Activated CD8-positive, alpha-beta memory T cell treated with anti-CD3 and anti-CD28 coated beads, Interleukin-2, amount 10 ng/mL, durations not matched to agents 7 days and 5 days (primary cell): ENCODE measurements around the gene GPR12. TPM values are rescaled to one million over a fixed set of nuclear protein-coding genes. Genes with fewer than 3 reads are reported as not detected.
A peak's percentile ranks its signal among the peaks of the same experiment; 100 is the strongest.

Source experiments
- ATAC-seq: fragments of 150-1000 bp; cut with Tn5 transposase; one replicate; pipeline ENCODE4 v1.10.0; 2021; ENCODE audit warnings: moderate library complexity
- CTCF ChIA-PET: fragments of 350-600 bp; sonication (Branson Sonifier 250); formaldehyde crosslinking; loops from one replicate; lab custom pipeline; 2021; ENCODE audit warnings: antibody characterized with exemption; lab: Charles Lee
- DNase-seq: peaks from one replicate; pipeline ENCODE4 v3.0.0-alpha.2; 2020
- H3K27ac Mint-ChIP-seq: one replicate; pipeline ENCODE4 v1.8.0; 2021; ENCODE audit warnings: mild to moderate bottlenecking, mixed read lengths
- H3K27me3 Mint-ChIP-seq: one replicate; pipeline ENCODE4 v1.8.0; 2021; ENCODE audit warnings: mixed read lengths
- H3K36me3 Mint-ChIP-seq: one replicate; pipeline ENCODE4 v1.8.0; 2021; ENCODE audit warnings: mild to moderate bottlenecking, mixed read lengths
- H3K4me1 Mint-ChIP-seq: one replicate; pipeline ENCODE4 v1.8.0; 2021; ENCODE audit warnings: mixed read lengths
- H3K4me3 Mint-ChIP-seq: one replicate; pipeline ENCODE4 v1.8.0; 2021; ENCODE audit warnings: mild to moderate bottlenecking, moderate library complexity, mixed read lengths
- H3K9me3 Mint-ChIP-seq: one replicate; pipeline ENCODE4 v1.8.0; 2022; ENCODE audit warnings: low read depth, mixed read lengths
- total RNA-seq, 2 experiments: library from RNA; stranded (reverse); gene quantifications; one replicate each; pipeline ENCODE4 v1.2.3, GENCODE V29; 2021

The GPR12 gene
- total RNA-seq, 2 experiments from 2014 or later: not detected

- no peak for ATAC-seq
- H3K27ac Mint-ChIP-seq: no peak overlapping the region
- no peak overlapping the region for H3K4me3 Mint-ChIP-seq
- CTCF ChIA-PET: interaction anchor here (3.5 to 6.2 kb wide), 2 partner anchors 9 to 165 kb away, joined by 19 to 45 read pairs; no protein-coding TSS in a partner anchor
- H3K9me3 Mint-ChIP-seq: no peaks in the 10 kb centered on the region
- H3K4me1 Mint-ChIP-seq: peaks cover 7% of the 10 kb centered on the region
- H3K36me3 Mint-ChIP-seq: no peaks in the 10 kb centered on the region
- peaks cover 12% of the 10 kb centered on the region for H3K27me3 Mint-ChIP-seq
- DNase-seq: no peak
Observed at GRCh38 chr13:26708007-26708297, 52.6 kb downstream of the GPR12 start.

DNA sequence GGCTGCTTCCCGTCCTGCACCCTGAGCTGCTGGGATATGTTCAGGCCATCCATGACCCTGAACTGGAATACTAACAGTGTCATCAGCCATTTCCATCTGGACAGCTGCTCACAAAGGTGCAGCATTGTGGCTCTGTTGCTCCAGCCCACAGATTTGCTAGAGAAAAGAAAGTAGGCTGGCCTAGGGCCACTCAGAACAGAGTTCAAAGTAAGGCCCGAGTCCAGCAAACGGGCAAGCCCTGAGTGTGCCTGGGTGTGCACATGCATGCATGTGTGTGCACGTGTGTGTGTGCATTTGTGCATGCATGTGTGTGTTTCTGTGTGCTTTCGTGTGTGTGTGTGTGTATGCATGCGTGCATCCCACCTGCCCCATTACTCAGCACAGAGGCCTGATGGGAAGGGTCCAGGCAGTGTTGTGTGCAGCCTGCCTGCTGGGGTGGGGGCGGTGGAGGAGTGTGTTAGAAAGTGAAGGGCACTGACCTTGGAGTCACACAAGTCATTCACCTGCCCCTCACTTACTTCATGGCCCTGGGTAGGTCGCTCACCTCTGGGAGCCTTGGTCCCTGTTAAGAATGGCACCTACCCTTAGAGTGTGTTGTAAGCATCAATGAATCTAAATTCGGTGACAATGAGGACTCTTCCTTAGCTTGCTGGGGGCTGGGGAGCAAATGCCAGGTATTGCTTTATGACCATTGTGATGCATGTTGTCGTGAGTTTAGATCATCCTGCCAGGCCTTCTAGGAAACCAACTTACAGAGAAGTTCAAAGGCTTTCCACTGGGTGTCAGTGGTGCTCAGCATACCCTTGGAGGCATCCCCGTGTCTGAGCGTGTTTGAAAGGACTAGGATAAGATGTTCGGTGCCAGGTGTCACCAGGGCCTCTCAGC lies 53.2 kb downstream of the GPR12 start:
- peak; percentile 65 for DNase-seq
- Mint-ChIP-seq H3K9me3 (no peaks in the 10 kb centered on the region), H3K27me3 (peaks cover 17% of the 10 kb centered on the region)

DNA sequence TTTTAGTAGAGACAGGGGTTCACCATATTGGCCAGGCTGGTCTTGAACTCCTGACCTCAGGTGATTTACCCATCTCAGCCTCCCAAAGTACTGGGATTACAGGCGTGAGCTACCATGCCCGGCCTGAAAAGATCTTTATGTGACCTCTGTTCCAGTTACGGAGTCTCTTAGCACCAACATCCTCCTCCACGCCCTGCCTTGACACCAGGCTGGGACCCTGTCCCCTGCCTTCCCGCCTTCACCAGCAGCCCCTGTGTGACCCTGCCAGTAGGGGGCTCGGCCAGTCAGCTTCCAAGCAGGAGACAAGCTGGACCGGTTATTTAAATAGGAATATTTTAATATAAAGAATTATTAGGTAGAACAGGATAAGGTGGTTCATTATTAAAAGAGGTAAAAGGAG lies 54.2 kb downstream of the GPR12 start:
- Mint-ChIP-seq H3K27me3 (peaks cover 17% of the 10 kb centered on the region), H3K9me3 (no peaks in the 10 kb centered on the region), H3K27ac (no peak overlapping the region), H3K36me3 (no peaks in the 10 kb centered on the region), H3K4me1 (peaks cover 7% of the 10 kb centered on the region), H3K4me3 (no peak overlapping the region)
- ATAC-seq: no peak
- DNase-seq: no peak
- CTCF ChIA-PET: interaction anchor here (1.7 to 6.2 kb wide), 4 partner anchors 8 to 223 kb away, joined by 3 to 45 read pairs (median 12); no protein-coding TSS in a partner anchor

More for the DNA sequence above, 53.2 kb downstream of the GPR12 start:
- no peak overlapping the region for H3K27ac Mint-ChIP-seq
- no peaks in the 10 kb centered on the region for H3K36me3 Mint-ChIP-seq
- CTCF ChIA-PET: interaction anchor here (3.5 to 6.2 kb wide), 2 partner anchors 9 to 165 kb away, joined by 19 to 45 read pairs; no protein-coding TSS in a partner anchor
- peak; percentile 72 for ATAC-seq
- H3K4me1 Mint-ChIP-seq: peaks cover 7% of the 10 kb centered on the region
- no peak overlapping the region for H3K4me3 Mint-ChIP-seq

- CTCF ChIA-PET: interaction anchor here (0.6 to 6.2 kb wide), 6 partner anchors 13 to 224 kb away, joined by 3 to 45 read pairs (median 4); no protein-coding TSS in a partner anchor
- Mint-ChIP-seq H3K27ac (no peak overlapping the region), H3K4me3 (no peak overlapping the region), H3K27me3 (peaks cover 17% of the 10 kb centered on the region), H3K36me3 (no peaks in the 10 kb centered on the region), H3K4me1 (no peaks in the 10 kb centered on the region), H3K9me3 (no peaks in the 10 kb centered on the region)
- ATAC-seq: no peak
- DNase-seq: no peak
Observed at GRCh38 chr13:26705536-26705935, 55.0 kb downstream of the GPR12 start.

Other genes starting within 250 kb of the GPR12 start
- under 1 TPM in 1 of 2 experiments, not detected in 1; 0.12 TPM for gene WASF3, start 203.1 kb downstream of the GPR12 start, total RNA-seq